H1 (cell line): Measurements from ENCODE around the gene PDE8B. TPM values are rescaled to one million over a fixed set of nuclear protein-coding genes. Genes with fewer than 3 reads are reported as not detected.

Source experiments
- CTCF ChIA-PET: fragments of 300-600 bp; sonication (Branson Sonifier 250); formaldehyde crosslinking; loops from one replicate; lab custom pipeline; 2021; ENCODE audit not compliant: partially characterized antibody; lab: Charles Lee
- POLR2A ChIA-PET: fragments of 300-600 bp; sonication (Branson Sonifier 250); formaldehyde crosslinking; loops from one replicate; lab custom pipeline; 2021; ENCODE audit warnings: inconsistent platforms; ENCODE audit not compliant: partially characterized antibody; lab: Charles Lee
- DNase-seq, 2 experiments: peaks; one replicate each; pipeline versions ENCODE4 v3.0.0 to v3.0.0-alpha.2; 2010 to 2022; ENCODE audit warnings: low spot score in 2 of 2, low read depth in 1 of 2, mixed read lengths in 1 of 2
- FAIRE-seq: peaks from 2 replicates; lab custom pipeline; 2011; peaks lifted over from hg19 to GRCh38; lab: Jason Lieb, UNC
- H2AFZ ChIP-seq: 2 replicates; pipeline ENCODE4 v1.8.1; 2012; ENCODE audit warnings: low read length, inconsistent platforms
- H2AK5ac ChIP-seq: 2 replicates; pipeline ENCODE4 v1.6.1; 2013; ENCODE audit warnings: low read depth, low read length
- H2BK120ac ChIP-seq: replicated peaks from 2 replicates; pipeline ENCODE3; 2013; ENCODE audit warnings: low read depth, low read length, inconsistent platforms
- H2BK12ac ChIP-seq: 2 replicates; pipeline ENCODE4 v1.6.1; 2013; ENCODE audit warnings: low read depth, low read length
- H2BK15ac ChIP-seq: 2 replicates; pipeline ENCODE4 v1.6.1; 2013; ENCODE audit warnings: low read length
- H2BK20ac ChIP-seq: 2 replicates; pipeline ENCODE4 v1.6.1; 2013; ENCODE audit warnings: low read length
- H2BK5ac ChIP-seq: 2 replicates; pipeline ENCODE4 v1.6.1; 2013; ENCODE audit warnings: low read depth, low read length
- H3K14ac ChIP-seq: 2 replicates; pipeline ENCODE4 v1.6.1; 2013; ENCODE audit warnings: inconsistent platforms; ENCODE audit not compliant: insufficient read length
- H3K18ac ChIP-seq: 2 replicates; pipeline ENCODE4 v1.6.1; 2013; ENCODE audit warnings: low read length; ENCODE audit errors: extremely low read depth
- H3K23ac ChIP-seq: 2 replicates; pipeline ENCODE4 v1.6.1; 2013; ENCODE audit warnings: inconsistent platforms; ENCODE audit not compliant: insufficient read length
- H3K23me2 ChIP-seq: 2 replicates; pipeline ENCODE4 v1.6.1; 2013; ENCODE audit warnings: low read depth, low read length
- H3K27ac ChIP-seq: 2 replicates; pipeline ENCODE4 v1.6.1; 2011; ENCODE audit warnings: low read depth, low read length, inconsistent platforms
- H3K27me3 ChIP-seq, 4 experiments: replicated peaks in 1 of 4; 1 replicate in 1 of 4; 2 replicates in 3 of 4; pipeline versions ENCODE4 v1.6.1 to v1.8.1; 2011 to 2013; ENCODE audit warnings: low read length in 3 of 4, mild to moderate bottlenecking in 3 of 4, inconsistent platforms in 2 of 4, mixed read lengths in 2 of 4, moderate library complexity in 1 of 4; ENCODE audit not compliant: control insufficient read depth in 3 of 4, insufficient read depth in 3 of 4; ENCODE audit errors: extremely low read depth in 1 of 4
- H3K36me3 ChIP-seq, 4 experiments: 2 replicates each; pipeline versions ENCODE4 v1.6.1 to v1.8.1; 2011 to 2013; ENCODE audit warnings: mild to moderate bottlenecking in 4 of 4, low read length in 3 of 4, moderate library complexity in 2 of 4, control low read depth in 1 of 4, inconsistent platforms in 1 of 4; ENCODE audit not compliant: insufficient read depth in 4 of 4, control insufficient read depth in 2 of 4
- H3K4ac ChIP-seq: replicated peaks from 2 replicates; pipeline ENCODE3; 2013; ENCODE audit warnings: low read length, low read depth, mixed read lengths, inconsistent platforms; ENCODE audit not compliant: insufficient read length
- H3K4me1 ChIP-seq, 4 experiments: replicated peaks in 1 of 4; 1 replicate in 1 of 4; 2 replicates in 3 of 4; pipeline versions ENCODE4 v1.6.1 to v1.8.1; 2011 to 2013; ENCODE audit warnings: low read length in 3 of 4, inconsistent platforms in 2 of 4, mixed read lengths in 1 of 4; ENCODE audit not compliant: insufficient read depth in 4 of 4, control insufficient read depth in 3 of 4
- H3K4me2 ChIP-seq, 2 experiments: 2 replicates each; pipeline versions ENCODE4 v1.6.1 to v1.8.1; 2011 to 2013; ENCODE audit warnings: low read depth in 2 of 2, low read length in 2 of 2, control low read depth in 1 of 2, inconsistent platforms in 1 of 2, mild to moderate bottlenecking in 1 of 2; ENCODE audit not compliant: insufficient read depth in 1 of 2
- H3K4me3 ChIP-seq, 4 experiments: fragments of 200-600, 300-600 bp in 1 of 4; sonication (generic), shearing (Covaris generic), sonication (Bioruptor Twin) in 1 of 4; 2 replicates each; pipeline versions ENCODE4 v1.5.1 to v1.8.1; 2011 to 2016; ENCODE audit warnings: low read length in 4 of 4, low read depth in 3 of 4, control low read depth in 2 of 4, inconsistent platforms in 2 of 4, mild to moderate bottlenecking in 2 of 4, mixed read lengths in 1 of 4, moderate library complexity in 1 of 4; ENCODE audit not compliant: insufficient read depth in 2 of 4; ENCODE audit errors: extremely low read depth in 1 of 4
- H3K56ac ChIP-seq: replicated peaks from 2 replicates; pipeline ENCODE3; 2013; ENCODE audit warnings: low read depth, mild to moderate bottlenecking, mixed read lengths, low read length, inconsistent platforms; ENCODE audit not compliant: insufficient read length
- H3K79me1 ChIP-seq: 2 replicates; pipeline ENCODE4 v1.6.1; 2013; ENCODE audit warnings: low read depth, low read length, control low read depth
- H3K79me2 ChIP-seq, 2 experiments: 2 replicates each; pipeline versions ENCODE4 v1.6.1 to v1.8.1; 2012 to 2013; ENCODE audit warnings: low read length in 2 of 2, mild to moderate bottlenecking in 2 of 2, inconsistent platforms in 1 of 2; ENCODE audit not compliant: insufficient read depth in 2 of 2, control insufficient read depth in 1 of 2
- H3K9ac ChIP-seq, 4 experiments: replicated peaks in 1 of 4; 1 replicate in 1 of 4; 2 replicates in 3 of 4; pipeline versions ENCODE4 v1.6.1 to v1.8.1; 2011 to 2013; ENCODE audit warnings: low read depth in 3 of 4, low read length in 3 of 4, control low read depth in 2 of 4, mild to moderate bottlenecking in 2 of 4, moderate library complexity in 2 of 4, inconsistent platforms in 1 of 4; ENCODE audit errors: extremely low read depth in 1 of 4
- H3K9me3 ChIP-seq, 2 experiments: 2 replicates each; pipeline versions ENCODE4 v1.6.1 to v1.8.1; 2012 to 2013; ENCODE audit warnings: mild to moderate bottlenecking in 2 of 2, moderate library complexity in 2 of 2, control low read depth in 1 of 2, inconsistent platforms in 1 of 2, low read depth in 1 of 2, low read length in 1 of 2, mixed read lengths in 1 of 2; ENCODE audit not compliant: insufficient read depth in 2 of 2
- H4K20me1 ChIP-seq, 2 experiments: replicated peaks in 1 of 2; 2 replicates each; pipeline versions ENCODE3 to v1.8.1; 2011 to 2013; ENCODE audit warnings: inconsistent platforms in 2 of 2, low read length in 2 of 2, mild to moderate bottlenecking in 1 of 2; ENCODE audit not compliant: insufficient read depth in 2 of 2, control insufficient read depth in 1 of 2
- H4K5ac ChIP-seq: 2 replicates; pipeline ENCODE4 v1.6.1; 2013; ENCODE audit warnings: low read length, low read depth, mixed read lengths, inconsistent platforms; ENCODE audit not compliant: insufficient read length
- H4K8ac ChIP-seq: 2 replicates; pipeline ENCODE4 v1.8.0; 2013; ENCODE audit warnings: mild to moderate bottlenecking, moderate library complexity, low read length, inconsistent platforms; ENCODE audit not compliant: insufficient read depth; ENCODE audit errors: extremely low read depth
- H4K91ac ChIP-seq: replicated peaks from 2 replicates; pipeline ENCODE3; 2013; ENCODE audit warnings: low read length, mixed read lengths, inconsistent platforms; ENCODE audit not compliant: insufficient read length
- CBX5 ChIP-seq: fragments of 300-800, 300-1000 bp; sonication (generic); IDR thresholded peaks from 2 replicates; pipeline ENCODE4 v1.7.1; 2016; ENCODE audit warnings: antibody characterized with exemption, low read length, low read depth
- CHD1 ChIP-seq: IDR thresholded peaks from 2 replicates; pipeline ENCODE4 v1.6.1; 2012; ENCODE audit warnings: low read depth, low read length, improper control_type of control experiment
- GABPA ChIP-seq: IDR thresholded peaks from 2 replicates; pipeline ENCODE4 v1.6.1; 2011; ENCODE audit warnings: mild to moderate bottlenecking, low read length, moderate library complexity, borderline replicate concordance; ENCODE audit not compliant: insufficient read depth
- HDAC6 ChIP-seq: IDR thresholded peaks from one replicate; pipeline ENCODE4 v1.7.1; 2012; ENCODE audit warnings: low read depth, mild to moderate bottlenecking, inconsistent platforms, low read length, moderate library complexity
- POLR2AphosphoS5 ChIP-seq: IDR thresholded peaks from 2 replicates; pipeline ENCODE4 v1.6.1; 2011; ENCODE audit warnings: low read depth, low read length
- RXRA ChIP-seq: IDR thresholded peaks from 2 replicates; pipeline ENCODE4 v1.6.1; 2011; ENCODE audit warnings: low read depth, mild to moderate bottlenecking, low read length, moderate library complexity; ENCODE audit not compliant: insufficient read depth
- TAF1 ChIP-seq: IDR thresholded peaks from 2 replicates; pipeline ENCODE4 v1.6.1; 2011; ENCODE audit warnings: mild to moderate bottlenecking, low read depth, low read length
- ZNF274 ChIP-seq: IDR thresholded peaks from 2 replicates; pipeline ENCODE4 v1.7.0; 2012; ENCODE audit warnings: low read length, borderline replicate concordance; ENCODE audit errors: extremely low read depth
- WGBS, 2 experiments: shearing (Covaris generic) in 1 of 2; methylation state at CpG; one replicate each; pipeline versions ENCODE4 v1.1.6 to v1.1.7; 2013 to 2015; ENCODE audit warnings: low lambda C conversion rate in 2 of 2, mixed read lengths in 2 of 2, inconsistent platforms in 1 of 2, low coverage in 1 of 2, missing lambda C conversion rate in 1 of 2; ENCODE audit not compliant: insufficient replicate concordance in 2 of 2, insufficient coverage in 1 of 2, insufficient read length in 1 of 2; ENCODE audit errors: extremely low coverage in 1 of 2, missing lambda C conversion rate in 1 of 2; 5-methylcytosine and 5-hydroxymethylcytosine counted together
- polyA plus RNA-seq, 7 experiments: library from polyadenylated mRNA; depleted of rRNA in 3 of 7; stranded (reverse) in 5 of 7; unstranded in 2 of 7; fragments of >200 nt in 5 of 7; fragments of 200-250 nt in 2 of 7; gene quantifications; 1 replicate in 5 of 7; 2 replicates in 1 of 7; 4 replicates in 1 of 7; pipeline versions ENCODE4 v1.2.1 to v1.2.3, GENCODE V29; 2011 to 2013; ENCODE audit warnings: missing spikeins in 2 of 7, mixed read lengths in 2 of 7
- total RNA-seq: library from RNA; stranded (reverse); fragmentation: NEBNext Ultra II Directional; extraction: Animal tissue kit (Norgen Biotek cat#: 25700); gene quantifications from 2 replicates; pipeline ENCODE4 v1.2.1, GENCODE V29; 2021
- TF ChIP-seq, protein P1 (sequence below), 3 experiments: IDR thresholded peaks; 1 replicate in 2 of 3; 2 replicates in 1 of 3; pipeline versions ENCODE4 v1.5.1 to v1.6.1; 2011; ENCODE audit warnings: low read length in 3 of 3, mild to moderate bottlenecking in 3 of 3, inconsistent platforms in 2 of 3, low read depth in 1 of 3, moderate library complexity in 1 of 3; ENCODE audit not compliant: insufficient read depth in 1 of 3; ENCODE audit errors: control extremely low read depth in 1 of 3
- TF ChIP-seq, protein P2 (sequence below): IDR thresholded peaks from 2 replicates; pipeline ENCODE4 v1.6.1; 2012; ENCODE audit warnings: inconsistent platforms
- TF ChIP-seq, protein P3 (sequence below): IDR thresholded peaks from 2 replicates; pipeline ENCODE4 v1.6.1; 2012; ENCODE audit warnings: inconsistent platforms

Gene PDE8B
- total and polyA plus RNA-seq, 2 of the 8 experiments (the other 6 are each of a cell fraction or from before 2014, with no cell fraction given), result 0.32 to 1.1 TPM

DNA sequence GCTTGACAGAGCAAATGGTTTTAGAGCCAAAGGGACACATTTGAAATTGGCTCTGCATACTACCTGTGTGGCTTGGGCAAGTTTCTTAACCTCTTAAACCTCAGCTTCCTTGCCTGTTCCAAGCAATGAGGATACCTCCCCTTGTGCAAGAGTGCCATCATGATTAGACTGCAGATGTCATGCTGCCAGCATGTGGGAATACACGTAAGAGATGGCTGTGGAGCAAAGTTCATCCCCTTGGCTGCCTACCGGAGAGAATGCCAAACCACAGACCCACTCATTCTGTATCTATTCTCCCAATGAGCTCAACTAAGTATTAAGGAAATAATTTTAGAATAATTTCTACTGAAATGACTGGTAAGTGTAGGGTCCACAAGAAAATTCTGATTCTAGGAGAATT is 180.3 kb downstream of the PDE8B start:
- H3K79me2 ChIP-seq, result no peaks in the 10 kb centered on the region
- TF ChIP-seq, protein P1, sequence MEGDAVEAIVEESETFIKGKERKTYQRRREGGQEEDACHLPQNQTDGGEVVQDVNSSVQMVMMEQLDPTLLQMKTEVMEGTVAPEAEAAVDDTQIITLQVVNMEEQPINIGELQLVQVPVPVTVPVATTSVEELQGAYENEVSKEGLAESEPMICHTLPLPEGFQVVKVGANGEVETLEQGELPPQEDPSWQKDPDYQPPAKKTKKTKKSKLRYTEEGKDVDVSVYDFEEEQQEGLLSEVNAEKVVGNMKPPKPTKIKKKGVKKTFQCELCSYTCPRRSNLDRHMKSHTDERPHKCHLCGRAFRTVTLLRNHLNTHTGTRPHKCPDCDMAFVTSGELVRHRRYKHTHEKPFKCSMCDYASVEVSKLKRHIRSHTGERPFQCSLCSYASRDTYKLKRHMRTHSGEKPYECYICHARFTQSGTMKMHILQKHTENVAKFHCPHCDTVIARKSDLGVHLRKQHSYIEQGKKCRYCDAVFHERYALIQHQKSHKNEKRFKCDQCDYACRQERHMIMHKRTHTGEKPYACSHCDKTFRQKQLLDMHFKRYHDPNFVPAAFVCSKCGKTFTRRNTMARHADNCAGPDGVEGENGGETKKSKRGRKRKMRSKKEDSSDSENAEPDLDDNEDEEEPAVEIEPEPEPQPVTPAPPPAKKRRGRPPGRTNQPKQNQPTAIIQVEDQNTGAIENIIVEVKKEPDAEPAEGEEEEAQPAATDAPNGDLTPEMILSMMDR (IDR thresholded peaks at IDR 0.05; ENCODE audit: control extremely low read depth in 1 of 3, insufficient read depth in 1 of 3, low read depth in 1 of 3, low read length in 3 of 3), result no peak
- TF ChIP-seq POLR2AphosphoS5 (no peak), GABPA (no peak), CHD1 (no peak), RXRA (no peak), CBX5 (no peak), ZNF274 (no peak), TAF1 (no peak), HDAC6 (no peak)
- TF ChIP-seq, protein P2, sequence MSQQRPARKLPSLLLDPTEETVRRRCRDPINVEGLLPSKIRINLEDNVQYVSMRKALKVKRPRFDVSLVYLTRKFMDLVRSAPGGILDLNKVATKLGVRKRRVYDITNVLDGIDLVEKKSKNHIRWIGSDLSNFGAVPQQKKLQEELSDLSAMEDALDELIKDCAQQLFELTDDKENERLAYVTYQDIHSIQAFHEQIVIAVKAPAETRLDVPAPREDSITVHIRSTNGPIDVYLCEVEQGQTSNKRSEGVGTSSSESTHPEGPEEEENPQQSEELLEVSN, result no peak
- TF ChIP-seq, protein P3, sequence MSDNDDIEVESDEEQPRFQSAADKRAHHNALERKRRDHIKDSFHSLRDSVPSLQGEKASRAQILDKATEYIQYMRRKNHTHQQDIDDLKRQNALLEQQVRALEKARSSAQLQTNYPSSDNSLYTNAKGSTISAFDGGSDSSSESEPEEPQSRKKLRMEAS, result no peak

More for the DNA sequence above, 180.3 kb downstream of the PDE8B start:
- Histone ChIP-seq H3K56ac (no peak overlapping the region), H2BK5ac (no peak overlapping the region), H2BK15ac (no peak overlapping the region), H3K14ac (no peak overlapping the region), H3K27ac (no peak overlapping the region), H3K23ac (no peak overlapping the region), H3K79me1 (no peaks in the 10 kb centered on the region; the same call in 1 of the 2 replicates), H3K4me2 (no peak overlapping the region), H2BK20ac (no peak overlapping the region), H2BK12ac (no peak overlapping the region), H3K9ac (no peak overlapping the region), H2BK120ac (no peak overlapping the region), H4K20me1 (no peaks in the 10 kb centered on the region), H3K27me3 (no peaks in the 10 kb centered on the region), H4K8ac (no peak overlapping the region), H3K4ac (no peak overlapping the region), H3K18ac (no peak overlapping the region), H4K91ac (no peak overlapping the region), H2AK5ac (no peak overlapping the region), H3K4me3 (no peak overlapping the region), H4K5ac (no peak overlapping the region), H2AFZ (no peak overlapping the region), H3K9me3 (no peaks in the 10 kb centered on the region), H3K23me2 (no peaks in the 10 kb centered on the region), H3K4me1 (peaks cover 0 to 4% (median 0%) of the 10 kb centered on the region in 4 experiments; a peak in 1 of 7 replicates), H3K36me3 (no peaks in the 10 kb centered on the region)
- WGBS, 2 experiments, result 97% methylated on average over 2 of the region's 2 CpGs; no CpG with 5 or more reads in 1 of the 2 experiments
- no peak for DNase-seq
- POLR2A ChIA-PET, result no interaction called here
- FAIRE-seq, result no peak
- CTCF ChIA-PET, result no interaction called here
